ENCODE measurements around the gene RFT1.

The RFT1 gene

GRCh38 chr3:53126601-53127000, 3.6 kb downstream of the RFT1 start:
- no peak for DNase-seq (ENCODE audit: low spot score)

- DNase-seq (ENCODE audit: low spot score), result no peak
Measured at GRCh38 chr3:53123953-53124352, 6.3 kb downstream of the RFT1 start.

- no peak for DNase-seq (ENCODE audit: low spot score)
Measured at GRCh38 chr3:53123510-53123909, 6.7 kb downstream of the RFT1 start.

GRCh38 chr3:53122933-53123305, 7.3 kb downstream of the RFT1 start:
- DNase-seq (ENCODE audit: low spot score), result no peak

- DNase-seq (ENCODE audit: low spot score), result no peak
Measured at GRCh38 chr3:53122255-53122932, 7.8 kb downstream of the RFT1 start.

GRCh38 chr3:53120336-53120735, 9.9 kb downstream of the RFT1 start:
- DNase-seq (ENCODE audit: low spot score), result no peak

DNA sequence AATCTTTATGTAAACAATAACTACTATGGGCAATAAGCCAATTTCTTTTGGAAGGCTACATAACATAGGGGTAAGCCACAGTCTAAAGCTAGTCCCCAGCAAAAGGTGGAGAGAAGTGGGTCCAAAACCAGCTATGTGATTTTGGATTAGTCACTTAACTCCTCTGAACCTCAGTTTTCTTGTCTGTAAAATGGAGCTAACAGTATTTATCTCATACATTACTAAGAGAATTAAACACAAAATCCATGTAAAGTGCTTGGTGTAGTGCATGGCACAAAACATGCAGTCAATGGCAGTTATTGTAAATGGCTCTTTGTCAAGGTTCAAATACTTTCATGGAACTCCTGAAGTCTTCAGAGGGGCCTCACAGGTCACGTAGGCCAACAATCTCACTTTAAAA, 13.3 kb downstream of the RFT1 start:
- no peak for DNase-seq (ENCODE audit: low spot score)

- DNase-seq (ENCODE audit: low spot score), result no peak
Measured at GRCh38 chr3:53114412-53115074, 15.7 kb downstream of the RFT1 start.

DNA sequence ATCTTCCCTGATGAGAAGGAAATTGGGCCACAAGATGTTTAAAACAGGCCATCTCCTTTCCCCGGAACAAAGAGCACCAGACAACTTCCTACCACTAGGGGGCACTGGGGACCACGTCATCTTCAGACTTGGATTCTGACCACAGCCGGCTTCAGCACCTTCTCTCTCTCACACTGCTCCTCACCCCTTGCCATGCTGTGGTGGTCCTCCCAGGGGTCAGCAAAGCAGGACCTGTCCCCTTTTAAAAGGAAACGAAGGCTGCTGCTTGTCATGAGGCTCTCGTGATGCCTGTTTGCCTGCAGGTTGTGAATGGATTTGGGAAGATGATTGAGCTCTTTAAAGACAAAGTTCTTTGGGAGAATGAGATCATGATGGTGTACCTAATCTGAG, 16.2 kb downstream of the RFT1 start:
- DNase-seq (ENCODE audit: low spot score), result peak; percentile 89

DNA sequence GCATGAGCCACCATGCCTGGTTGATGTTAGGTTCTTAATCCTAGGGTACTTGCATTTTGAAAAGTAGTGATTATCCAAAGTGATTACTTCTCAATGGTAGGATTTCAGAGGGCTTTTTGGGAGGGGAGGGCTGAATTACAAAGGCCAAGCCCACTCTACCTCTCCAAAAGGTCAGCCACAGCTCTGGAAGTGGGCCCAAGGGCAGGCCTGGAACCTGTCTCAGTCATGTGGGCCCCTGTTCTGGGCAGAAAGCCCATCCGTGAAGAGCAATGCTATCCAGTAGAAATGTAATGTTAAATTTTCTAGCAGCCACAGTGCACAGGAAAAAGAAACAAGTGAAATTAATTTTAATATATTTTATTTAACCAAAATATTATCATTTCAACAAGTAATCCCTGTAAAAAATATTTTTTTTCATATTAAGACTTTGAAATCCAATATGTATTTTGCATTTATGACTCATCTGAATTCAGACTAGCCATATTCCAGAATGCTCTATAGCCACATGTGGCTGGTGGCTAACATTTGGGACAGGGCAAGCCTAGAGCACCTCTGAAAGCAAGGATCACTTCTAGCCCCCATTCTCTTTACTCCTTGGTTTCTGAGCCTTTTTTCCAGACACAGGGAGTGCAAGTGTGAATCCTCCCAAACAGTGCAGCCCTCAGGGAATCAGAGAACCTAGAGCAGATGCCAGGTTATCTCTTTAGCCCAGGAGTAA, 16.8 kb downstream of the RFT1 start:
- DNase-seq (ENCODE audit: low spot score), result no peak

GRCh38 chr3:53111822-53112221, 18.4 kb downstream of the RFT1 start:
- no peak for DNase-seq (ENCODE audit: low spot score)

DNA sequence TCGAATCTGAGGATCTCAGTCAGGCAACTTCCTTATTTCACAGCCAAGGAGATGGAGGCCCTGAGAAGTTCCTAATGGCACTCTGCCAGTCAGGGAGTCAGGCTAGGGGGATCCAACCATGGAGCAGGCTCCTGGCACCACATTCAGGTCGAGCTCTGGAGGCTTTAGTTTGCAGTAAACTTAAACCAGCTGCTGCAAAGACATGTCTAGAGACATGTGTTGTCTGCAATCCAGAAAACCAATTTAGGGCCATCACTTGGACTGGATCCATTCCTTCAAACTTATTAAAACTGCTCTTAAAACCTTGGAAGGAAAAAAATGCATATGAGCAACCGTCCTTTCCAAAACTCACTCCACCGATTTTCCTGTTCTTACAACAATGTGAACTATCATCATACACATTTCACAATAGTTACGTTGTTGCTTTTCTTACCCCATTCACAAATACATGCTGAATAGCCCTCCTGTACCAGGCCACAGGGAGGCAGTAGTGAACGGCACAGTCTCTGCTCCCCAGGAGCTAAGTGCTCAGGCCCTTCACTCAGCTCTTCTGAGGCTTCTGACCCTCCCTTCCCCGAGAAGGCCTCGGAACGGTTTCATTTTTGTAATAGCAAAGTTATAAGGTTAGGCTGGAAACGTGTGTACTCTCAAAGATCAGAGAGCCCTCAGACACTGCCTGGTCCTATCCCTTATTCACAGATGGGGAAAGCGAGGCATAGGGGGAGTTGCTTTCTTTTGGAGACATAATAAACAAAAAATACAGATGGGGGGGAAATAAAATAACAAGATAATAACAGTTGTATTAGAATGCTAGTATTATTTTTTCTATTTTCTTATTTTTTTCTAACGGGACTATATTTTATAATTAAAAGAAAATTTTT, 20.1 kb downstream of the RFT1 start:
- DNase-seq (ENCODE audit: low spot score), result peak; percentile 69

GRCh38 chr3:53109190-53109589, 21.0 kb downstream of the RFT1 start:
- no peak for DNase-seq (ENCODE audit: low spot score)

DNA sequence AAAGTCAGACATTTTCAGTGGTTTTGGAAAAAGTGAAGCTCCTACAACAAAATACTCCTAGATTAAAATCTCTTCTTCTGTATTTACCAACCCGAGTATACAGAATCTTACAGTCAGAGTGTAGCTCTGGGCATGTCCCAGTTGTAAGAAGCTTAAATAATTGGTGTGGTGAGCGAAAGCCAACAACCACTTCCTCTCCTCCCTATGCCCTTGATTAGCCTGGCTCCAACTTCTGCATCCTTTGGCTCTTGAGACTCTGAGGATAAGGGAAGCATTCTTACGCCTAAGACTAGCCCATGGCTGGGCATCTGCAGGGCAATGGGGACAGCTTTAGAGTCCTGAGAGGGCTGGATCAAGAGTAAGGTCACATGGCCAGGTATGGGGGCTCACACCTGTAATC, 25.5 kb downstream of the RFT1 start:
- no peak for DNase-seq (ENCODE audit: low spot score)

GRCh38 chr3:53103397-53104296, 26.6 kb downstream of the RFT1 start:
- no peak for DNase-seq (ENCODE audit: low spot score)

DNA sequence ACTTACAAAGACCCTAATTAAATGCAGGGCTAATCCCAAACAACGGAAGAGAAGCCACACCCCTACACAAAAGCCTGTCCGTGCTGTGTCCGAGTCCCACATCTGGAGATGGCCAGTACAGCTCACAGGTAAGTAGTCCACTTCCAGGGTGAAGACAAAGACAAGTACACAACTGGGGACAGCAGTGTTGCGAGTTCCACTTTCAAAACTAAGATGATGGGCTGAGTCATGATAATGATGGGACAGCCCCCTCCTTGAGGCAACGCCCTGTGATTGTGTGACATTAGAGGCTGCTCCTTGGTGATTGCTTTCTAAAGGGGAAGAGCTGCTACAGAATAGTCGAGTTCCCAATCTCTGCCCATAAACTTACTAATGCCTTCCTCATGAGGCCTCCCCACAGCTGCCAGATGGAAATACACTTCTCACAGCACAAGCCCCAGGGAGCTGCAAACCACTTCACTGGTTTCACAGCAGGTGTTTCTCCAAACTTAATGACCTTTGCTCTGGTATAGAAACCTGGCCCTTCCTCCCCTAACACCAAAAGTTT, 27.6 kb downstream of the RFT1 start:
- DNase-seq (ENCODE audit: low spot score), result peak; percentile 33

DNA sequence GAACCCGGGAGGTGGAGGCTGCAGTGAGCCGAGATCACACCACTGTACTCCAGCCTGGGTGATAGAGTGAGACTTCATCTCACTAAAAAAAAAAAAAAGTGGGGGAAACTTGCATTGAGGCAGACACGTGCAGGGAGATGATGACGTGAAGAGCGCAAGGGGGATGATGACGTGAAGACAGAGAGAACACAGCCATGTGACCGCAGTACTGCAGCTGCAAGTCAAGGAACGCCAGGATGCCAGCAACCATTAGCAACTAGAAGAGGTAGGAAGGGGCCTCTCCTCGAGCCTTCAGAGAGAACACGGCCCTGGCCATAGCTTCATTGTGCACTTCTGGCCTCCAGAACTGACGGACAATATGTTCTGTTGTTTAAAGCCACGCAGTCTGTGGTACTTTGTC, 28.3 kb downstream of the RFT1 start:
- no peak for DNase-seq (ENCODE audit: low spot score)

- DNase-seq (ENCODE audit: low spot score), result no peak
Measured at GRCh38 chr3:53100818-53101466, 29.3 kb downstream of the RFT1 start.

- DNase-seq (ENCODE audit: low spot score), result no peak
Measured at GRCh38 chr3:53097887-53098286, 32.3 kb downstream of the RFT1 start.

DNA sequence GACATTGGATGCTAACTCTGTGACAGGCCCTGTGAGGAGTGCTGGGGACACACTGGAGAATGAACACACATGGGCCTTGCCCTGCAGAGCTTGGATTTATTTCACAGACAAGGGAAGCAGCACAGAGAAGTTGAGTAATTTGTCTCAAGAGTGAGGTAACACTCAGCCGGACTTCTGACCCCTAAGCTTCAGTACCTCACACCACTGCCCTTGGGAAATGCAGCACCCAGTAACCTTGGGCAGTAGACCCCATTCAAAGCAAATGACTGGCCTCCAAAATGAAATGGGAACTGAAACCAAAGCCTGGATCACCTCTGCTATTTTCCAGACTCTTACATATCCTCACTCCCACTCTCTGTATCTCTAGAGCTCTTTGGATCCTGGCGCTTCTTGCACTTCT, 37.3 kb downstream of the RFT1 start:
- no peak for DNase-seq (ENCODE audit: low spot score)

DNA sequence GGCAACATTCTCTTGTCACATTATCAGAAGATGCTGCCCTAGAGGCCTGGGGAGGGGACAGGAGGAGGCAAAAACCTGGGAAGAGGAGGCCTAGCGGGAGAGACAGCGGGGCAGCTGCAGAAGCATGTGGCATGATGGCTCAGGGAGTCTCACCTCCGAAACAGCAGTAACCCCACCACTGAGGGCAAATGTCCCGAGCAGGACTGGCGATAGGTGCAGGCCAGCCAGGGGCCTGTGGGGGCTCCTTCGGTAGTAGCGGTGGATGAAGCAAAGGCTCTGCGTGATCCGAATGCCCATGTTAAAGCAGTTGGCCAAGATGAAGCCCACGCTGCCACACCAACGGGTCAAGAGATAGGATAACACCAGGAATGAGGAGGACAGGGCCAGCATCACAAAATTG, 38.0 kb downstream of the RFT1 start:
- no peak for DNase-seq (ENCODE audit: low spot score)
